Astrocyte (in vitro differentiated cells and primary cell): ENCODE measurements around the gene MED1.

Experiments used
- CTCF ChIP-seq: IDR thresholded peaks from 2 replicates; pipeline ENCODE4 v1.5.1; 2011; ENCODE audit warnings: low read depth, mild to moderate bottlenecking, inconsistent platforms, low read length, moderate library complexity; ENCODE audit not compliant: insufficient read depth
- EZH2 ChIP-seq: IDR thresholded peaks from 2 replicates; pipeline ENCODE4 v1.6.1; 2012; ENCODE audit warnings: mild to moderate bottlenecking, low read length, inconsistent platforms; ENCODE audit not compliant: insufficient read depth

DNA sequence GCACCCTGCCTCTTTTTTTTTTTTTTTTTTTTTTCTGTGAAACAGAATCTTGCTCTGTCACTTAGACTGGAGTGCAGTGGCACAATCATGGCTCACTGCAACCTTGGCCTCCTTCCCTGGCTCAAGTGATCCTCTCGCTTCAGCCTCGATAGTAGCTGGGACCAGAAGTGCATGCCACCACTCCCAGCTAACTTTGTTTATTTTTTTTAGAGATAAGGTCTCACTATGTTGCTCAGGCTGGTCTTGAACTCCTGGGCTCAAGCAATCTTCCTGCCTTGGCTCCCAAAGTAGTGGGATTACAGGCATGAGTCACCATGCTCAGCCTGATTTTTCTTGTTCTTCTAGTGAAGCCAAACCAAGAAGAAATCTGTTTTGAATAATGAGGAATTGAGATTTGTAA lies 35.2 kb upstream of the MED1 start:
- TF ChIP-seq EZH2 (no peak), CTCF (no peak)
